Measurements from ENCODE around the gene BCL10. TPM values are rescaled to one million over a fixed set of nuclear protein-coding genes. Genes with fewer than 3 reads are reported as not detected.

BCL10 gene
- total and polyA plus RNA-seq, 8 donors = 25.0 to 33.5 (median 30.8) TPM

GRCh38 chr1:85317560-85317959 lies 41.1 kb upstream of the BCL10 start:
- Histone ChIP-seq H3K4me1 (peaks cover 11 to 14% of the 10 kb centered on the region in 2 donors), H3K27me3 (no peaks in the 10 kb centered on the region), H3K4me3 (no peak overlapping the region), H3K9me3 (no peaks in the 10 kb centered on the region), H3K27ac (no peak overlapping the region), H3K36me3 (no peaks in the 10 kb centered on the region)
- ATAC-seq (no peak), DNase-seq (peak in 1 of 4 donors; percentile 62)
- no peak for TF ChIP-seq CTCF (IDR thresholded peaks at IDR 0.05)
- intact Hi-C loops (cut with DNase I) = no loop called here

GRCh38 chr1:85316321-85316720 lies 39.9 kb upstream of the BCL10 start:
- H3K4me1 ChIP-seq = peaks cover 11 to 14% of the 10 kb centered on the region in 2 donors
- intact Hi-C loops (cut with DNase I) = no loop called here
- no peak overlapping the region for H3K27ac ChIP-seq
- no peak for ATAC-seq
- no peak overlapping the region for H3K4me3 ChIP-seq
- no peaks in the 10 kb centered on the region for H3K27me3 ChIP-seq
- DNase-seq = peak in 2 of 4 donors; percentile 64 to 84
- H3K9me3 ChIP-seq = no peaks in the 10 kb centered on the region
- H3K36me3 ChIP-seq = no peaks in the 10 kb centered on the region
- no peak for TF ChIP-seq CTCF (IDR thresholded peaks at IDR 0.05)

- H3K4me1 ChIP-seq = peaks cover 10 to 14% of the 10 kb centered on the region in 2 donors
- intact Hi-C loops (cut with DNase I) = no loop called here
- H3K9me3 ChIP-seq = no peaks in the 10 kb centered on the region
- no peak for ATAC-seq
- H3K36me3 ChIP-seq = no peaks in the 10 kb centered on the region
- peak in 2 of 4 donors; percentile 49 to 68 for DNase-seq
- no peak overlapping the region for H3K27ac ChIP-seq
- TF ChIP-seq CTCF (IDR thresholded peaks at IDR 0.05) = no peak
- no peaks in the 10 kb centered on the region for H3K27me3 ChIP-seq
- H3K4me3 ChIP-seq = no peak overlapping the region
Observed at GRCh38 chr1:85315789-85316188, 39.4 kb upstream of the BCL10 start.

- H3K4me3 ChIP-seq = no peak overlapping the region
- no peaks in the 10 kb centered on the region for H3K9me3 ChIP-seq
- DNase-seq = no peak
- H3K27ac ChIP-seq = peak overlapping the region; percentile 22 to 36
- H3K36me3 ChIP-seq = no peaks in the 10 kb centered on the region
- no peak for TF ChIP-seq CTCF (IDR thresholded peaks at IDR 0.05)
- H3K27me3 ChIP-seq = no peaks in the 10 kb centered on the region
- peaks cover 6% of the 10 kb centered on the region in 2 donors for H3K4me1 ChIP-seq
- ATAC-seq = no peak
- intact Hi-C loops (cut with DNase I) = no loop called here
Observed at GRCh38 chr1:85314726-85315125, 38.3 kb upstream of the BCL10 start.

- peak; percentile 90 for ATAC-seq
- intact Hi-C loops (cut with DNase I) = no loop called here
- Histone ChIP-seq H3K9me3 (no peaks in the 10 kb centered on the region), H3K4me1 (peaks cover 6% of the 10 kb centered on the region in 2 donors), H3K36me3 (no peaks in the 10 kb centered on the region), H3K4me3 (no peak overlapping the region), H3K27ac (peak overlapping the region; percentile 22 to 36), H3K27me3 (peaks cover 0 to 4% of the 10 kb centered on the region in 2 donors)
- DNase-seq = no peak
- no peak for TF ChIP-seq CTCF (IDR thresholded peaks at IDR 0.05)
Observed at GRCh38 chr1:85313888-85314696, 37.7 kb upstream of the BCL10 start.

All from left lung (tissue), 10 donors.